GM21360 (cell line): ENCODE data around the gene TCAF1.
"Not testable (repeated sequence)": the region's sequence is repeated elsewhere in the genome, so short reads cannot be mapped to it uniquely, and the experiment has no call there.

Source experiments
- ATAC-seq: cut with Tn5 transposase; IDR thresholded peaks from one replicate; pipeline ENCODE4 v1.9.1; 2021; ENCODE audit warnings: mild to moderate bottlenecking, moderate library complexity; ENCODE audit not compliant: unreplicated experiment

TCAF1 gene

DNA sequence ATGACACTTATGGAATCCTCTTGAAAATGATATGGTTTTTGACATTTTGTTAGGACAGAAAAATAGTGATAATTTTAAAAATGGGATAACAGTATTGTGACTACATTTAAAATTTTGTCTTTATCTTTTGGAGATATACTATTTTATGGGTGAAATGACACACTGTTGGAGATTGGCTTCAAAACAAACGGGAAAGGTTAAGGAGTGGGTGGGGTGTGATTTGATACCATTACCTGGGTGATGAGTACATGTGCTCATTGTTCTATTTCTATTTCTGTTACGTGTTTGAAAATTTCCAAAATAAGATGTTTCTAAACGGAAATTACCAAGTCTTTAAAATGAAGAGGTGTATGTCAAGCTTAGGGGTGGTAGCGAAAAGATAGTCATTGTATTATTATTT, 28.7 kb downstream of the TCAF1 start:
- not testable (repeated sequence) for ATAC-seq

DNA sequence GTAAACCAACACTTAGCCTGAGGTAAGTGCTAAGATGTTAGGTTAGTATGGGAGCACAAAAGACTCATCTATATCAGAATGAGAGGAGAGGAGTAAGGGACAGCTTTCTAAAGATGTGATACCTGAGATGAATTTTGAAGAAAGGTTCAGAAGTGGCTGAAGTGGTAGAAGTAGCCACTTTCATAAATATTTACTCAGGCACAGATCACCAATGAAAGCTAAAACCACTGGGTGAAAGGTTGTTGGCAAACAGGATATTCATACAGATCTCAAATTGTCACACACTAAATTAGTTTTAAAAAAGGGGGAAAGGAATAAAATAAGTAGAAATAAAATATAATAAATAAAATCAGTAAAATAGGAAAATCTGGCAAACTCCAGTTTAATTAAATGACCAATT, 30.4 kb downstream of the TCAF1 start:
- not testable (repeated sequence) for ATAC-seq

DNA sequence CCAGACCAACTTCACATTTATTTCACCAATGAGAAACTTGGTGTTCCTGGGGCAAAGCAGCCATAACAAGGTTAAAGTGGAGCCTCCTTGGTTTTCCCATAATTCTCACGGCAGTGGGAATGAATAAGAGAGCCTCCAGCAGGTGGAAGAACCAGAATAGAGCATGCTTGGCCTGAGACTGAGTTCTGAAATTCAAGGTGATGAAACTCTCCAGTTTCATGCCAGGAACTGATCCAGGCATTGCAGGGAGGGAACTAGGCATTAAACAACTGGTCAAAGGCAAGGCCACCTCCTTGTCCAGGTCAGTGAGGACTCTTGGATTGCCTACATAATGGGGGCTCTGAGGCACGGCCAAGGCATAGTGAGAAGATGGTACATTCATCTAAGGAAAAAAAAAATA, 44.0 kb downstream of the TCAF1 start:
- not testable (repeated sequence) for ATAC-seq

DNA sequence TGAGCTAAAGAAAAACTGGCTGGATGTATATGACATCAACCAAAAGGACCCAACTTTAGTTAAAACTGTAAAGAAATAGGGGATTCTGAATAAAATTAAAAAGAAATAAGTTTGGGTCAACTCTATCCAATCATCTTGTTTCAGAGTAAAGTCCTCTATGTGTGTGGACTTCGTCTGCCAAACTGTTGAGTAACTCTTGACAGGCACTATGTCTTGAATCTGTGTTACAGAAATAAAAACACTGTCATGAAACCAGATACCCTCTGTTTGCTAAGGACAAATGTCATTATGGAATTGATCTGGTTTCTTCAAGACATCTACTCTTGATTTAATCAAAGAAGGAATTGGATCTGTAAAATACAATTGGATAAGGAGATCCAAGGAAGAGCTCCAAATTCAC, 46.5 kb downstream of the TCAF1 start:
- ATAC-seq = not testable (repeated sequence)

DNA sequence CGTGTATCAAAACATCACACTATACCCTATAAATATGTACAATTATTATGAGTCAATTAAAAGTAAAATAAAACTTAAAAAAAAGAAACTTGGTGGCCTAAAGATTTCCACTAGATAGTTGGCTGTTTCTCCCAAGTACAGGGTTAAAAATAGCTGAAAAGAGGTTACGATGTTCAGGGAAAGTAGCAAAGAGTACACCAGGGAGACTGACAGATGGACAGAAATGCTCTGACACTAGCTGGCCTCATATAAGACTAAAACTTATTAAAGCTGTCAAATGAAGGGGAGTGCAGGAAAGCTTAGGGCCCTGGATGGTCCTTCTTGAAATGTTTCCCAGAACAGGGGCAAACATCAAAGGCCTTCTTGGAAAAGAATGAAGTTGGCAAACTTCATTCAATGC, 51.3 kb downstream of the TCAF1 start:
- ATAC-seq = no peak

DNA sequence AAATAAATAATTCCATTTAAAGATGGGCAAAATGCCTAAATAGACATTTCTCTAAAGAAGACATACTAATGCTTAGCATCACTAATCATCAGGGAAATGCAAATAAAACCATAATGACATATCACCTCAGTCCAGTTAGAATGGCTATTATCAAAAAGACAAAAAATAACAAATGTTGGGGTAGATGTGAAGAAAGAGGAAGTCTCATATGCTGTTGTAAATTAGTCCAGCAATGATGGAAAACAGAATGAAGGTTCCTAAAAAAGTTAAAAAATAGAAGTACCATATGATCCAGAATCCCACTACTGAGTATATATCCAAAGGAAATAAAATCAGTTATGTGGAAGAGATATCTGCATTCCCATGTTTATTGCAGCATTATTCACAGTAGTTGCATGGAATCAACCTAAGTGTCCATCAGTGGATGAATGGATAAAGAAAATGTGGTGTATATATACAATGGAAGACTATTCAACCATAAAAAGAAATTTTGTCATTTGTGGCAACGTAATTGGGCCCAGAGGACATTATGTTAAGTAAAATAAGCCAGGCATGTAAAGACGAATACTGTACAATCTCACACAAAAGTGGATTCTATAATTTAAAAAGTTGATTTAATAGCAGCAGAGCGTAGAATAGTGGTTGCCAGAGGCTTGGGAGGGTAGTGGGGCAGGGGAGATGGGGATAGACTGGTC, 52.0 kb downstream of the TCAF1 start:
- ATAC-seq = no peak

DNA sequence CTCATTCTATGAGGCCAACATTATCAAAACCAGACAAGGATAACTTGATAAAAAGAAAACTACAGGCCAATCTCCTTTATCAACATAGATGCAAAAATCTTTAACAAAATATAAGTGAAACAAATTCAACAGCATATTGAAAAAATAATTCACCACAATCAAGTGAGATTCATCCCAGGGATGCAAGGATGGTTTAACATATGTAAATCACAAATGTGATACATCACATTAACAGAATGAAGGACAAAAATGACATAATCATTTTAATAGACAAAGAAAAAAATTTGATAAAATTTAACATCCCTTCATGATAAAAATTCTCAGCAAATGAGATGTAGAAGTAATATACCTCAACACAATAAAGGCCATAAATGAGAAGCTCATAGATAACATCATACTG, 53.8 kb downstream of the TCAF1 start:
- ATAC-seq = no peak

DNA sequence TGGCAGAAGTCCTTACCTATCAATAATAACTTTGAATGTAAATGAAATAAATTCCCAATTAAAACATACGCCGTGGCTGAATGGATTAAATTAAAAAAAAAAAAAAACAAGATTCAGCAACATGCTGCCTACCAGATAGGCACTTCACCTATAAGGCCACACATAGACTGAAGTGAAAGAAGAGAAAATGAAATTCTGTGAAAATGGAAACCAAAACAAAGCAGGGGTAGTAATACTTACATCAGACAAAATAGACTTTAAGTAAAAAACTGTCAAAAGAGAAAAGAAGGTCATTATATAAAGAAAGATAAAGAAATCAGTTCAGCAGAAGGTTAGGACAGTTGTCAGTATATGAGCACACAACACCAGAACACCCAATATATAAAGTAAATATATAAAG, 55.3 kb downstream of the TCAF1 start:
- no peak for ATAC-seq

DNA sequence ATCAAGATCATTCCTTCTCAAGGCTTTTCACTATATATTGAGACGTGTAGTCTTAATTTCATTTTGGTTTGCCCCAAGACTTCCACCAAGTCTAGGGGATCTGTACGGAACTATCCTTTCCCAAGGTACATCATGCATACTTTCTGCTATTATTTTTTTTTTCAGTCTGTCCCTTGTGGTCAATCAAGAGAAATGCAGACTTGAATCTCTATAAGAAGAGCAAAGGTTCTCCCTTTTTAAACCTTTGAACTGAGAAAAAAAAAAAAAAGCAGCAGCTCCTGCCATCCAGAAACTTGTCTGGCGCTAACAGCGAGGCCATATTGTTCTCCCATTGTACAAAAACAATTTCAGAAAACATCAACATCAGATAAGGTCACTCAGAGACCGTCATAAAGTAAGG, 60.3 kb downstream of the TCAF1 start:
- ATAC-seq = not testable (repeated sequence)

DNA sequence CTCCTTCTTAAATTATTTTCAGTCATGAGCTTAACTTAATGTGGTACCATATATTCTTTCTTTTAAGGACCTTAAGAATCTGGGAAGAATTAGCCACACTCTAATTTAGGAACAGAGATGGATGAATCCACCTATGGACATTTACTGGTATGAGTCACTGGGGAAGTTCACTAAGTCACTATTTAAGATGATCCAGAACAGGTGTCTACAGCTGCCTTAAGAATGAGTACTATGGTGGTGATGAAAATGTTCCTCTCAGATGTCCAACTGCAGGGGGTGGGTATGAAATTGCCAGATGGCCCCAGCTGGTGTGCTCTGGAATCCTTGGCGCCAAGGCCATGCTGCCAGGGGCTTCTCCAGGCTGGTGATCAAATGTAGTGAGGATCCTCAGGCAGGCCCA, 61.9 kb downstream of the TCAF1 start:
- ATAC-seq = not testable (repeated sequence)

DNA sequence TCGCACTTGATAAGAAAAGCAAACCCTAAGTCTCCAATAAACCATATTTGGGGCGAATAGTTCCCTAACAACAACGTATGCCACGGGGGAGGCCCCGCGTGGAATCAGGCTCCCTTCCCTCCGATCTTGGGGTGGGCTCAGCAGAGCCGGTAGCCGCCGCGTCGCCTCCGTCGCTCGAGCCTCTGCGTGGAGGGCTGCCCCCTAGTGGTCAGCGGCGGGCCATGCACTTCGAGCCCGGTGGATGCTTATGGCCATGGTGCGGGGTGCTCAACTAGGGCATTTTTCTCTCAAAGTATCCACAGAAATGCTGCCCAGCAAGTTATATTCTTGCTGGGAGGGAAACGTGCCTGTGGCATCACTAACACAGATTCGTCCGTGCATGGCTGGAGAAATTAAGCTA, 64.8 kb downstream of the TCAF1 start:
- peak; percentile 59 for ATAC-seq

DNA sequence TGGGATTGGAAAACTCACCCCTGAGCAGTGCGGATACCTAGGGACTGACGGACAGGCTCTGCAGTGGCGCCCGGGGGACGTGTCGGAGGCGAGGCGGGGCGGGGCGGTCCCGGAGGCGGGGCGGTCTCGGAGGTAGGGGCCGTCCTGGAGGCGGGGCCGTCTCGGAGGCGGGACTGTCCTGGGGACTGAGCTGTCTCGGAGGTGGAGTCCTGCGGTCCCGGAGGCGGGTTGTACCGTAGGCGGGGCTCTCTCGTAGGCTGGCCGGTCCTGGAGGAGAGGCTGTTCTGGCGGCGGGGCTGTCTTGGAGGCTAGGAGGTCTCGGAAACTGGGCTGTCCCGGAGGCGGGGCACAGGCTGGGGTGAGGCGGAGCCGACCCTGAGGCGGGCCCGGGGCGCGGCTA, 65.4 kb downstream of the TCAF1 start:
- peak; percentile 83 for ATAC-seq

DNA sequence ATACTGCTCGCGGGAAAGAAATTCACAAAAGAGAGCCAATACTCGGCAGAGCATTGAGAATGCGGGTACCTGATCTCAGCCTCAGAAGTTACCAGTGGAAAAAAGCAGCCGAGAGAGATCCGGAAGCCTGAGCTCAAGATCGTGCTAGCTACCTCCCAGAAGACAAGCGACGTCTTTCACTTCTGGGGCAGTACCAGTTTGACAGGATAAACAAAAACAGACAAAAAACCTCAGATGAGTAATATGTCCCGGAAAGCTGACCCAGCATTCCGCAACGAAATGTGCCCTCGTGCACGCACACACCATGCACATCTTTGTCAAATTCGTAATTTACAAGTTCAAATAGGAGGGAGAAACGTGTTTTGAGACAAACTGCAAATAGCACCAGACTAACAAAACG, 65.9 kb downstream of the TCAF1 start:
- ATAC-seq = peak; percentile 30

DNA sequence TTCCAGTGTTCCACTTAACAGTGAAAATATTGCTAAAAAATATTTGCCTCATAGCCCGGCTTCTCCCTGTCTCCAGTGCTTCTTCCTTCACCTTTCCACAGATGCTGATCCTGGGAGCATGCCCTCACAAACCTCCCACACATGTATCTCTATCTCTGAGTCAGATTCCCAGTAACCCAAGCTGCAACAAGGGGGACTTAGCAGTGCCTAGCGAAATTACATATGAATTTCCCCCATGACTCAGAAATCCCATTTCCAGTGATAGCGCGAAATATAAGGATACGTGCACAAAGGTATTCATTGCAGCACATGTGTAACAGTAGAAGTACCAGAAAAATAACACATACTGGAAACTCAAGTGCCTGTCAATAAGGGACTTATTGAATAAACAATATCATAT, 75.4 kb downstream of the TCAF1 start:
- not testable (repeated sequence) for ATAC-seq

DNA sequence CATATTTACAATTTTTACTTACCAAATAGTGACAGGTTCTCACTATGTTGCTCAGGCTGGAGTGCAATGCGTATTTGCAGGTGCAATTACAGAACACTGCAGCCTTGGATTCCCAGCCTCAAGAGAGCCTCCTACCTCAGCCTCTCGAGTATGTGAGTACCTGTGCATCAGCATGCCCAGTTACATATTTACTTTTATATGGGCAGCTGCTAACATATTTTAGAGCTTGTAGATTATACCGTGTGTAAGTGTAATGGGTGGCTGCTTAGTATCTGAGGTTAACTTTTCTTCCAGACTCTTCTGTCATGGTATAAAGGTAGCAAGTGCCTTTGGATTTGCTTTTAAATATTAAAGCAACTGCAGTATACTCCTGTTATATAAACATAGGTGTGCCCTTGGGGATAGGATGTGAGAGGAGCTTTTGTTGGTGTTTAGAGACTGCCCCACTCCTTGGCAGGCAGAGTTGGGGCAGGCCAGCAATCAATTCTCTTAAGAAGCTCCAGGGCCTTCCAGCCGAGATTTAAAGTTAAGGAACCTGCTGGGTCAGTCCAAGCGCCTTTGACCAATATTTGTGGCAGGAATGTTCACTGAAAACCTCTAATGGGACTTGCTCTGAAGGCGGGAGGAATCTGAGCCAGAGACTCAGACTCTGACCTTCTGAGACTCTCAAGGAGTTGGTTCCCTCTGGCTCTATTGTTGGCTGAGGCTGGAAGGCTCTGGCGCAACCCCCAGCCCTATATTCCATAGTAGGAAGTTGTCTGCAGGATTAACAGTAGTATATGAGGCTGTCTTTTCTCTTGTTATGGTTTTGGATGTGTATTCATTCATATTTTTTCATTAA, 77.5 kb downstream of the TCAF1 start:
- ATAC-seq = not testable (repeated sequence)

DNA sequence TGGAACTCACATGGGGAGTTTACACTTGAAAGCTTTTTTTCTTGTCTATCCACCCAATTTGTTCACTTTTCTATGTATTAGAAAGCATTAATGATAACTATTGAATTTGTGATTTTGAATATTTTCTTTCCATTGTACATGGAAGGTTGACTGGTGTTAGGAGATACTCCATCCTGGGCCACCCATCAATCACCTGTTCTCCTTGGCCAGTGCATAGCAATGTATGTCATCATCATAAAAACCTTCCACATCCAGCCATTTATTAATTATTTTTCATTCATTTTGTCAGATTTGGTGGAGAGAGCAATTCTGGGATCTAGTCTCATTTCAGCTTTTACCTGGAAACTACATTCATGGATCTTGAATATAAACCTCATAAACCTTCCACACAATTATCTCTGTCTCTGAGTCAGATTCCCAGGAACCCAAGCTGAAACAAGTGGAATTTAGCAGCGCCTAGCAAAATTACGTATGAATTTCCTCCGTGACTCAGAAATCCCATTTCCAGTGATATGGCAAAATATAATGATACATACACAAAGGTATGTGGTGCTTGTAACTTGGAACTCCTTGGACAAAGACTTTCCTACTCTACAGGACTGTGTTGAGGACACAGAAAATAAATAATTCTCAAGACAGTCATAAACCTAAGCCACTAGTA, 78.2 kb downstream of the TCAF1 start:
- not testable (repeated sequence) for ATAC-seq

DNA sequence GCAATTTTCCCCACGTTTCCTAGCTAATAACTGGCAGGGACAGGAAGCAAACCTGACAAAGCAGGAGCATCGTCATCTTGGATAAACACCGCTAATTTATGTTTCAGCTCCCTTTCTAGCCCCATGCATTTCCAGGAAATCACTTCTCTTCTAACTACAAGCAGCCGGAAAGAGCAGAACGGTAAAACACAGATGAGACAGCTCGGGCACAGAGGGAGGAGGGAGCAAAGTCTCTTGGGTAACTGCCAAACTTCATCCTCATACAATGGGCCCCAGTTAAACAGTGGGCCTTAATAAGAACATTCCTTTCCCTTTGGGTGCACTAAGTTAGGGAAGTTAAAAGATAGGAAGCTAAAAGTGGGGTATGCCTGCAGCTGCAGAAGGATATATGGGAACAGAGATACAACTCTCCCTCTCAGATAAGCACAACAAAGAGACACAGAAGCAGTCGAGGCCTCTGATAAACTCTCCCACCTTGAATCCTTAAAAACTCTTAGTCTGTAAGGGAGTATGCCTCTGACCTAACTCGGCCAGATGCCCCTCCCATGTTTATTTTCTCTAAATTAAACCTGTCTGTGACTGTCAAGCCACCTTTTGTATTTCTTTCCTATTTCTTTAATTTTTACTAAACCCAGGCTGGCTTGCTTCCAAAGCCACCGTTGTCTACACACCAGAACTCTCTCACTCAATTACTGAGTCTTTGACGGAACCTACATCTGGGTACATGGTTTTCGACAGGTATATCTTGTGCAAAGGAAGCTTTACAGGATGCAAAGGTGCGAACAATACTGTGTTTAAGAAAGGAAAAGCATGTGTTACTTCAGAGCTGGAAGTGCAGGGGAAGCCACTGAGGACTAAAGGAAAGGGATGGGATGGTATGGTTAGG, 80.3 kb downstream of the TCAF1 start:
- not testable (repeated sequence) for ATAC-seq

DNA sequence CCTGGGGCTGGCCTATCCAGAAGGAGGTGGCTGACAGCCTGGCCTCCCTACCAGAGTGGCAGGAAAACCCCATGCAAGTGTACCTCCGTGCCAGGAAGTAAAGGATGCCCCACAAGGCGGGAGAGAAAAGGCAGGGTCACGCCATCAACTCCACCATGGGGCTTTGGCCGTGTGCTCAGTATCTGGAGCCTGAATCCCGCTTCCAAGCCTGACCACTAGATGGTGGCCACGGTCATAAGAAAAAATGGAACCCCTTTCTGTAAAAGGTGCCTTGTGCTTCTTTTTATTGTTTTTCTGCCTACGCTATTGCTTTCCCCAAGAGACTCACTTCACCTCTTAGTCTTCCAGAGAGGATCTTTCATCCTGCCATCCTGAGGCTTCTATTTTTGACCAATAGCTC, 84.1 kb downstream of the TCAF1 start:
- peak; percentile 81 for ATAC-seq

DNA sequence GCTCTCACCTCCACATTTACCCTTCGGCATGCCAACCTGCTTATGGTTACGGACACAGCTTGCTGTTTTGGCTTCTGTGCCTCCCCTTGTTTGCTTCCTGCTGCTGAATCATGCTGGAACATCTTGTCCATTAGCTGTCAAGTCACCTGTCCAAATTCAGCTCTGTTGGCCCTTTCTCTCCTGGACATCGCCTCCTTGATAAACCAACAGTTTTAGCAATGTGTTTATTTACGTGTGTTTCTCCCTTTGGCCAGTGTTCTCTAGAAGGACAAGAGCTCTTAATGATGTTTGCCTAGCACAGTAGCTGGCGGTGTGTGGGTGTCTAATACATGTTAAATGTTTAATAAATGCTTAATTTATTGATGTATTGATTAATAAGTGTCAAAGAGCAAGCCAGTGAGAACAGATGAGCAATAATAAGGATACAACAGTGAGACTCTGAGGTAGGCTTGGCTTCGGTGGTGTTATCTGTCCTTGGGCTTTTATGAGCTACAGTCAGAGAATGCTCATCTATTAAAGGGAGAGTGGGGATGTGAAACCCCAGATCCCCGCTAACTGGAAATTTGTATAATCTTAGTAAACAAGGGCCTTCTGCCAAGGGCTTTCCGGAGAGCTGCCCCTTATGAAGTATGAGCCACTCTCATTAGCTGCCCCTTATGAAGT, 85.4 kb downstream of the TCAF1 start:
- ATAC-seq = not testable (repeated sequence)

DNA sequence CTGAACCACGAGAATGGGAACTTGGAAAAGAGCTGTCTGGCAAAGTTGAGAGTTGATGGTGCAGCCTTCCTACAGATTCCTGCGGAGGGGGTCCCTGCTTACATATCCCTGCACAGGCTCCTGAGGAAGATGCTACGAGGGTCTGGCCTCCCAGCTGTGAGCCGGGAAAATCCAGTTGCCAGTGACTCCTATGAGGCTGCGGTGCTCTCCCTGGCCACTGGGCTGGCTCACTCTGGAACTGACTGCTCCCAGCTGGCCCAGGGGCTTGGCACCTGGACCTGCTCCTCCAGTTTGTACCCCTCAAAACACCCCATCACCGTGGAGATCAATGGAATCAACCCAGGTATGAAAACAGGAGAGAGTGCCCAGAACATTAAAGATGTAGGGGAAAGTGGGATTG, 91.3 kb downstream of the TCAF1 start:
- not testable (repeated sequence) for ATAC-seq
